HEK293T (cell line): ENCODE results near the gene KLK2.

Experiments
- CTCF ChIA-PET: fragments of 350-600 bp; formaldehyde crosslinking; extraction: SDS; loops from one replicate; lab custom pipeline; 2021; ENCODE audit warnings: antibody characterized with exemption, inconsistent platforms; lab: Yijun Ruan, JAX
- POLR2A ChIA-PET: fragments of 350-600 bp; formaldehyde crosslinking; extraction: SDS; loops from one replicate; lab custom pipeline; 2020; ENCODE audit warnings: antibody characterized with exemption, inconsistent platforms; lab: Yijun Ruan, JAX
- DNase-seq: peaks from one replicate; pipeline ENCODE4 v3.0.0; 2012; ENCODE audit warnings: mixed read lengths; ENCODE audit errors: extremely low spot score
- ARNT ChIP-seq: fragments of 450-650 bp; IDR thresholded peaks from 2 replicates; pipeline ENCODE4 v1.6.1; 2017; ENCODE audit warnings: mild to moderate bottlenecking
- BHLHE40 ChIP-seq: fragments of 450-650 bp; IDR thresholded peaks from 2 replicates; pipeline ENCODE4 v1.6.1; 2016; ENCODE audit warnings: mild to moderate bottlenecking, moderate library complexity, borderline replicate concordance
- CTBP1 ChIP-seq: fragments of 450-650 bp; IDR thresholded peaks from 2 replicates; pipeline ENCODE4 v1.6.1; 2016; ENCODE audit warnings: borderline replicate concordance
- ELF4 ChIP-seq: fragments of 450-650 bp; IDR thresholded peaks from 2 replicates; pipeline ENCODE4 v1.6.1; 2017; ENCODE audit warnings: antibody characterized with exemption
- FOXA1 ChIP-seq: fragments of 450-650 bp; IDR thresholded peaks from 2 replicates; pipeline ENCODE4 v1.6.1; 2016; ENCODE audit warnings: mild to moderate bottlenecking
- FOXK2 ChIP-seq: fragments of 450-650 bp; IDR thresholded peaks from 2 replicates; pipeline ENCODE4 v1.6.1; 2016; ENCODE audit warnings: mild to moderate bottlenecking
- FOXM1 ChIP-seq: fragments of 450-650 bp; IDR thresholded peaks from 2 replicates; pipeline ENCODE4 v1.6.1; 2017; ENCODE audit warnings: mild to moderate bottlenecking, borderline replicate concordance
- HDGF ChIP-seq: fragments of 450-650 bp; IDR thresholded peaks from 2 replicates; pipeline ENCODE4 v1.6.1; 2017; ENCODE audit warnings: antibody characterized with exemption, borderline replicate concordance
- L3MBTL2 ChIP-seq: fragments of 450-650 bp; conservative IDR thresholded peaks from 2 replicates; pipeline ENCODE4 v1.6.1; 2016; ENCODE audit warnings: mild to moderate bottlenecking
- LEF1 ChIP-seq: fragments of 450-650 bp; IDR thresholded peaks from 2 replicates; pipeline ENCODE4 v1.6.1; 2017; ENCODE audit warnings: mild to moderate bottlenecking, borderline replicate concordance
- NFRKB ChIP-seq: fragments of 450-650 bp; IDR thresholded peaks from 2 replicates; pipeline ENCODE4 v1.6.1; 2016; ENCODE audit warnings: mild to moderate bottlenecking, moderate library complexity
- SP1 ChIP-seq: fragments of 450-650 bp; IDR thresholded peaks from 2 replicates; pipeline ENCODE4 v1.6.1; 2017
- SUZ12 ChIP-seq: fragments of 450-650 bp; IDR thresholded peaks from 2 replicates; pipeline ENCODE4 v1.6.1; 2016; ENCODE audit warnings: mild to moderate bottlenecking
- TARDBP ChIP-seq: fragments of 450-650 bp; IDR thresholded peaks from 2 replicates; pipeline ENCODE4 v1.6.1; 2016
- ZNF384 ChIP-seq: fragments of 450-650 bp; IDR thresholded peaks from 2 replicates; pipeline ENCODE4 v1.6.1; 2016
- TF ChIP-seq, protein P1 (sequence below): fragments of 450-650 bp; IDR thresholded peaks from 2 replicates; pipeline ENCODE4 v1.6.1; 2016

The KLK2 gene

DNA sequence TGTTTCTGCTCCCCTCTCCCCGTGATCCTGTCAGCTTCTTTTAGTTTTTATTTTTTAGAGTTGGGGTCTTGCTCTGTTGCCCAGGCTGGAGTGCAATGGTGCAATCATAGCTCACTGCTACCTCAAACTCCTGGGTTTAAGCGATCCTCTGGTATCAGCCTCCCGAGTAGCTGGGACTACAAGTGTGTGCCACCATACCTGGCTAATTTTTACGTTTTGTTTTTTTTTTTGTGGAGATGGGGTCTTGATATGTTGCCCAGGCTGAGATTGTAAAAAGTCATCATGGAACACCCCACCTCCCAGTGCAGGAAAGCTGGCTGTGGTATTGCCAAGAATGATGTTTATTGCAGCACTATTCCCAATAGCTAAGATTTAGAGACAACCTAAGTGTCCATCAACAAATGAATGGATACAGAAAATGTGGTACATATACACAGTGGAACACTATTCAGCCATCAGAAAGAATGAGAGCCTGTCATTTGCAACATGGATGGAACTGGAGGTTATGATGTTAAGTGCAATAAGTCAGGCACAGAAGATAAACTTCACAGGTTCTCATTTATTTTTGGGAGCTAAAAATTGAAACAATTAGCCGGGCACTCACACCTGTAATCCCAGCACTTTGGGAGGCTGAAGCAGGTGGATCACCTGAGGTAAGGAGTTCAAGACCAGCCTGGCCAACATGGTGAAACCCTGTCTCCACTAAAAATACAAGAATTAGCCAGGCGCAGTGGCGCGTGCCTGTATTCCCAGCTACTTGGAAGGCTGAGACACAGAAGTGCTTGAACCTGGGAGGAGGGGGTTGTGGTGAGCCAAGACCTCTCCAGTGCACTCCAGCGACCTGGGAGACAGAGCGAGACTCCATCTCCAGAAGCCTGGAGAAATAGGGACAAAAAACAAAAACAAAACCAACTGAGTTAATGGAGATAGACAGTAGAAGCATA, 33.3 kb upstream of the KLK2 start:
- POLR2A ChIA-PET = interaction anchor here (0.6 kb wide), 1 partner anchor 35 kb away, joined by 3 read pairs; no protein-coding TSS in a partner anchor
- DNase-seq = no peak
- TF ChIP-seq BHLHE40 = no peak
- TF ChIP-seq L3MBTL2 = no peak
- no peak for TF ChIP-seq ELF4
- no peak for TF ChIP-seq SUZ12
- TF ChIP-seq SP1 = no peak
- TF ChIP-seq NFRKB = no peak
- TF ChIP-seq CTBP1 = no peak
- no peak for TF ChIP-seq ZNF384
- TF ChIP-seq HDGF = no peak
- TF ChIP-seq ARNT = no peak
- no peak for TF ChIP-seq FOXA1
- no peak for TF ChIP-seq FOXK2
- no peak for TF ChIP-seq FOXM1
- TF ChIP-seq, protein P1, sequence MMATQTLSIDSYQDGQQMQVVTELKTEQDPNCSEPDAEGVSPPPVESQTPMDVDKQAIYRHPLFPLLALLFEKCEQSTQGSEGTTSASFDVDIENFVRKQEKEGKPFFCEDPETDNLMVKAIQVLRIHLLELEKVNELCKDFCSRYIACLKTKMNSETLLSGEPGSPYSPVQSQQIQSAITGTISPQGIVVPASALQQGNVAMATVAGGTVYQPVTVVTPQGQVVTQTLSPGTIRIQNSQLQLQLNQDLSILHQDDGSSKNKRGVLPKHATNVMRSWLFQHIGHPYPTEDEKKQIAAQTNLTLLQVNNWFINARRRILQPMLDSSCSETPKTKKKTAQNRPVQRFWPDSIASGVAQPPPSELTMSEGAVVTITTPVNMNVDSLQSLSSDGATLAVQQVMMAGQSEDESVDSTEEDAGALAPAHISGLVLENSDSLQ = no peak
- TF ChIP-seq TARDBP = no peak
- TF ChIP-seq LEF1 = no peak
- CTCF ChIA-PET = interaction anchor here (0.6 kb wide), 1 partner anchor 76 kb away, joined by 5 read pairs; no protein-coding TSS in a partner anchor

DNA sequence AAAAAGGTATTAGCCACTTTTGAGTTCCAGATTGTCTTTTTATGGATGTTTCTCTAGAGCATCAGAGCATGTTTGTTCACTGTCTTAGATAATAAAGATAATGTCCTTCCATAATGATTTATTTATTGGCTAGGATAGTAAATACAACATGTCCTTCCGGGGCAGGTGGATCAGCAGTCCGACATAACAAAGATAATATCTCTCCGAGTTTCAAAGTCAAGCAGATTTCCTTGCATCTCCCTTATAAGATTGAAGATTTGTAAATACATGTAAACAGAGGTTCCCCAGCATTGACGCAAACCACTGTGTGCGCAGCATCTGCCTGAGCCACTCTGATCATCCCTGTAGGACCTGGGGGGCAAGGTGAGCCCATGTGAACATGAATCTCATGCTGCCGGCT, 31.1 kb upstream of the KLK2 start:
- POLR2A ChIA-PET = no interaction called here
- CTCF ChIA-PET = no interaction called here
- DNase-seq = no peak
- TF ChIP-seq LEF1 (no peak), SUZ12 (no peak)
- TF ChIP-seq, protein P1 = no peak

DNA sequence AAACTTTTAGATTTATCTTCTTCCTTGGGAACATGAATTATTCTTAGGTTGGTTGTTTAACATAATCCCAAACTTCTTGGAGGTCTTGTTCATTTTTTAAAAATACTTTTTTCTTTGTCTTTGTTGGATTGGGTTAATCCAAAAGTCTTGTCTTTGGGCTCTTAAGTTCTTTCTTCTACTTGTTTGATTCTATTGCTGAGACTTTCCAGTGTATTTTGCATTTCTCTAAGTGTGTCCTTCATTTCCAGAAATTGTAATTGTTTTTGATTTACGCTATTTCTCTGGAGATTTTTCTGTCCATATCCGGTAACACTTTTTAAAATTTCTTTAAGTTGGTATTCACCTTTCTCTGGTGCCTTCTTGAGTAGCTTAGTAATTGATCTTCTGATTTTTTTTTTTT, 30.0 kb upstream of the KLK2 start:
- POLR2A ChIA-PET = no interaction called here
- no peak for DNase-seq
- CTCF ChIA-PET = no interaction called here
- TF ChIP-seq L3MBTL2 (no peak), SP1 (no peak), NFRKB (no peak), CTBP1 (no peak), FOXK2 (no peak), HDGF (no peak), TARDBP (no peak), FOXM1 (no peak), LEF1 (no peak), SUZ12 (no peak), ELF4 (no peak), BHLHE40 (no peak), FOXA1 (no peak), ZNF384 (no peak)
- TF ChIP-seq, protein P1 = no peak

DNA sequence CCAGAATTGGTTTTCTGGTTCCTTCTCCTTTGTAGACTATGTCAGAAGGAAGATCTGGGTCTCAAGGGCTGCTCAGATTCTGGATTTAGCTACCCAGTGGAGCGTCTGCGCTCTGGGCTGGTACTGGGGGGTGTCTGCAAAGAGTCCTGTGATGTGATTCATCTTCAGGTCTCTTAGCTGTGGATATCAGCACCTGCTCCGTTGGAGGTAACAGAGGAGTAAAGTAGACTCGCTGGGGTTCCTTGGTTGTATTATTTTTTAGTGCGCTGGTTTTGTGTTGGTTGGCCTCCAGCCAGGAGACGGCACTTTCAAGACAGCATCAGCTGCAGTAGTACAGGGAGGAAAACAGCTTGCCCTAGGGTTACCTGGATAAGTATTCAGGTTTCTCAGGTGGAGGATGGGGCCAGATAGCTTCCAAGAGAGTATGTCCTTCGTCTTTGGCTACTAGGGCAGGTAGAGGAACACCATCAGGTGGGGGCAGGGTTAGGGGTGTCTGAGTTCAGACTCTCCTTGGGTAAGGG, 29.5 kb upstream of the KLK2 start:
- ChIA-PET CTCF (no interaction called here), POLR2A (no interaction called here)
- no peak for DNase-seq
- TF ChIP-seq TARDBP = no peak
- TF ChIP-seq FOXK2 = no peak
- no peak for TF ChIP-seq L3MBTL2
- TF ChIP-seq NFRKB = no peak
- TF ChIP-seq, protein P1 = no peak
- TF ChIP-seq CTBP1 = no peak
- no peak for TF ChIP-seq FOXM1
- TF ChIP-seq LEF1 = no peak
- no peak for TF ChIP-seq HDGF
- no peak for TF ChIP-seq ARNT
- no peak for TF ChIP-seq BHLHE40
- no peak for TF ChIP-seq SUZ12
- TF ChIP-seq ELF4 = no peak
- TF ChIP-seq FOXA1 = no peak

DNA sequence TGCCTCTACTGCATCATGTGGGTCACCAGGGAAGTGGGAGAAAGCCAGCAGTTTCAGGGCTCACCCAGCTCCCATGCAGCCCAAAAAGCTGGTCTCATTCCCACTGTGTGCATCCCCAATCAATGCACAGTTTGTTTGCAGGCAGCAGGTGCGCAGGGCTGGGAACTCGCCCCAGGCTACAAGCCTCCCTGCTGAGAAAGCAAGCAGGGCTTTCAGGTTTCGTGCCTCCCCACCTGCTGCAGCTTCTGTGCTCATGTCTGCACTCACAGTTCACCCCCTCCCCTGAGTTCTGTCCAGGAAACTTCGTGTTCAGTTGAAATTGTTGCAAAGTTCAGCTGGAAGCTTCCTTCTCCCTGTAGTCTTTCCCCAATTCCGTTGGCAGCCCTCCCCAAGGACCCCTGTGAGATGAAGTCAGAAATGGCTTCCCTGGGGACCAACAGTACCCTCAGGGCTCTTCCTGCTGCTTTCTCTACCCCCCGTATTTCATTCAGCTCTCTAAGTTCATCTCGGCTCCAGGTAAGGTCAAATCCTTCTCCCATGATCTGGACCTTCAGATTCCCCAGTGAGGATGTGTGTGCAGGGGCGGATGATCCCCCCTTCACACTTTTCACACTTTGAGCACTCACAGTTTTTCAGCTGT, 28.8 kb upstream of the KLK2 start:
- no peak for TF ChIP-seq HDGF
- no peak for TF ChIP-seq ARNT
- TF ChIP-seq ELF4 = no peak
- ChIA-PET CTCF (no interaction called here), POLR2A (no interaction called here)
- DNase-seq = no peak
